Upper lobe of left lung (tissue), 6 donors: ENCODE data around the gene WBP1L. TPM values are rescaled to one million over a fixed set of nuclear protein-coding genes. Genes with fewer than 3 reads are reported as not detected.

Source experiments
- ATAC-seq, 2 donors: fragments of 200-7000 bp; cut with Tn5 transposase; one replicate each; pipeline ENCODE4 v1.9.1; 2022; ENCODE audit warnings: mild to moderate bottlenecking in 2 of 2, moderate library complexity in 2 of 2; ENCODE audit not compliant: low FRiP score in 2 of 2
- DNase-seq, 2 donors: peaks; one replicate each; pipeline ENCODE4 v3.0.0-alpha.2; 2019 to 2020
- H3K27ac ChIP-seq, 4 donors: fragments of 200-600 bp; sonication (generic); one replicate each; pipeline ENCODE4 v1.5.1; 2016 to 2019
- H3K27me3 ChIP-seq, 4 donors: fragments of 200-600 bp; sonication (generic); one replicate each; pipeline ENCODE4 v1.5.1; 2017 to 2019
- H3K36me3 ChIP-seq, 4 donors: fragments of 200-600 bp; sonication (generic); one replicate each; pipeline ENCODE4 v1.5.1; 2016 to 2019
- H3K4me1 ChIP-seq, 4 donors: fragments of 200-600 bp; sonication (generic); one replicate each; pipeline ENCODE4 v1.5.1; 2018 to 2019
- H3K4me3 ChIP-seq, 4 donors: fragments of 200-600 bp; sonication (generic); one replicate each; pipeline ENCODE4 v1.5.1; 2017 to 2019; ENCODE audit warnings: mild to moderate bottlenecking in 2 of 4, moderate library complexity in 1 of 4
- H3K9me3 ChIP-seq, 4 donors: fragments of 200-600 bp; sonication (generic); one replicate each; pipeline ENCODE4 v1.5.1; 2018 to 2019
- CTCF ChIP-seq, 6 experiments: fragments of 450-650 bp in 4 of 6; fragments of 200-600 bp in 2 of 6; sonication (generic) in 2 of 6; IDR thresholded peaks; one replicate each; pipeline ENCODE4 v1.5.1; 2016 to 2019; ENCODE audit warnings: antibody characterized with exemption in 6 of 6
- EP300 ChIP-seq, 4 donors: sonication (generic); formaldehyde crosslinking; IDR thresholded peaks; one replicate each; pipeline ENCODE4 v1.5.1; 2017; ENCODE audit warnings: antibody characterized with exemption in 4 of 4, control low read depth in 2 of 4
- POLR2AphosphoS5 ChIP-seq, 2 donors: sonication (generic); formaldehyde crosslinking; IDR thresholded peaks; one replicate each; pipeline ENCODE4 v1.5.1; 2017; ENCODE audit warnings: antibody characterized with exemption in 2 of 2
- WGBS, 2 donors: methylation state at CpG; one replicate each; pipeline ENCODE4 v1.1.5; 2017 to 2018; 5-methylcytosine and 5-hydroxymethylcytosine counted together
- total RNA-seq, 6 donors: library from RNA; depleted of rRNA in 4 of 6; stranded (reverse); fragments of >200 nt in 4 of 6; gene quantifications; one replicate each; pipeline versions ENCODE4 v1.1.0 to v1.2.1, GENCODE V29; 2016 to 2021
- donor health status: DM: no; HTN: no; CAD: no; lungs with moderate emphysema.
- donor health status: DM: no; HTN: yes; CAD: no; lungs with severe emphysema.

Gene WBP1L
- total RNA-seq, 6 donors from 2014 or later = 41.7 to 76.6 (median 54.7) TPM

- no peak for DNase-seq
- no peak for ATAC-seq
- Histone ChIP-seq H3K27ac (peak overlapping the region in 1 of 4 donors; percentile 58), H3K4me3 (peak overlapping the region in 3 of 4 donors; percentile 76 to 93 (median 83)), H3K9me3 (no peaks in the 10 kb centered on the region), H3K36me3 (no peaks in the 10 kb centered on the region), H3K4me1 (peaks cover 27 to 43% (median 34%) of the 10 kb centered on the region in 4 donors), H3K27me3 (no peaks in the 10 kb centered on the region)
- WGBS, 2 donors = 32 to 42% methylated on average over 7 of the region's 7 CpGs
- no peak for TF ChIP-seq POLR2AphosphoS5 (IDR thresholded peaks at IDR 0.05)
- no peak for TF ChIP-seq CTCF (IDR thresholded peaks at IDR 0.05)
- TF ChIP-seq EP300 (IDR thresholded peaks at IDR 0.05) = no peak
Measured at GRCh38 chr10:102743078-102743587, 615 bp upstream of the WBP1L start.

GRCh38 chr10:102744374-102745051, 765 bp downstream of the WBP1L start:
- Histone ChIP-seq H3K4me3 (peak overlapping the region; percentile 50 to 93 (median 80)), H3K36me3 (no peaks in the 10 kb centered on the region), H3K4me1 (peaks cover 16 to 29% (median 25%) of the 10 kb centered on the region in 4 donors), H3K27ac (peak overlapping the region; percentile 89 to 95 (median 90)), H3K9me3 (no peaks in the 10 kb centered on the region), H3K27me3 (no peaks in the 10 kb centered on the region)
- DNase-seq (peak in 1 of 2 donors; percentile 57), ATAC-seq (peak; percentile 27 to 41)
- peak in 1 of 2 donors; percentile 19 for TF ChIP-seq POLR2AphosphoS5 (IDR thresholded peaks at IDR 0.05)
- TF ChIP-seq CTCF (IDR thresholded peaks at IDR 0.05) = no peak
- WGBS, 2 donors = 5 to 8% methylated on average over 8 to 9 of the region's 9 CpGs

DNA sequence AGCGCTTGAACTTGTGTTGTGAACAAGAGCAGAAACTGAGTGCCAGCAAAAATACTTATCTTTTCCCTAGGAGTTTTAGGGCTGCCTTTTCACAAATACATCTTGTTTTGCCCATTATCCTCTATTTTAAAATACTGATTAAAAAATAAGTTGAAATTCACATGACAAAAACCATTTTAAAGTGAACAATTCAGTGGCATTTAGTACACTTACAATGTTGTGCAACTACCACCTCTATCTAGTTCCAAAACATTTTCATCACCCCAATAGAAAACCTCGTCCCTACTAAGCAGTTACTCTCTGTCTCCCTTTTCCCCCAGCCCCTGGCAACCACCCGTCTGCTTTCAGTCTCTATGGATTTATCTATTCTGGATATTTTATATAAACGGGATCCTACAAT, 1.4 kb downstream of the WBP1L start:
- peak overlapping the region; percentile 89 to 95 (median 90) for H3K27ac ChIP-seq
- 56 to 61% methylated on average over 4 of the region's 4 CpGs for WGBS, 2 donors

DNA sequence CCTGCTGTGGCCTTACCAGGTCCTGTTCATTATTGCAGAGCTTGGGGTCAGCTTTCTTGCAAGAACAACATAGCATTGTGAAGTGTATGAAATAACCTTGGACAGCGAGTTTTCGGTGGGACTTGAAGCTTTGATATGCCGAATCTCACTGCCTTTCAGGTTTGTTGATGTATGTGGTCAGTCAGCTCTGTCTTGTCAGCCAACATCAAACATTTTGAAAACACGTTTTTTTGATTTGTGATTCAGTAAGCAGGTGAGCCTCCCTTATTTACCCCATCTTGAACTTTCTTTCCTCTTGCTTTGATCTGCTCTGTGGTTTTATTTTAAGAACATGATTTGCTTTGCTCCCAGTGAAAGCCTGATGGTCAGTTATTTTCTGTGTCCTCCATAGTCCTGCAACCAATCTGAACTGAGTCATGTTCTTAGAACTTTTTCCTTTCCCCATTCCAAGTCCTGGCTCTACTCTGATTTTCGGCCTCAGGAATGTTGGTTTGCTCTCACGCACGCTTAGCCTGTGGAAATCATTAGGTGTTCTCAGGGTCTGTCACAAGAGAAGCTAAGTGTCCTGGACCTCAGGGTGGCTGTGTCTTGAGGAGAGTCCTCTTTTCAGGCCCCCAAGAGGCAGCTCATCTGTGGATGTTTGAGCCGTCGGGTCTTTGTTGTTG, 8.7 kb downstream of the WBP1L start:
- Histone ChIP-seq H3K9me3 (no peaks in the 10 kb centered on the region), H3K4me1 (peaks cover 14 to 32% (median 21%) of the 10 kb centered on the region in 4 donors), H3K4me3 (no peak overlapping the region), H3K36me3 (no peaks in the 10 kb centered on the region), H3K27ac (peak overlapping the region; percentile 69 to 74 (median 71)), H3K27me3 (no peaks in the 10 kb centered on the region)
- WGBS, 2 donors = 78% methylated on average over 9 of the region's 9 CpGs
- ATAC-seq (peak; percentile 41 to 85), DNase-seq (no peak)
- TF ChIP-seq POLR2AphosphoS5 (IDR thresholded peaks at IDR 0.05) = no peak
- TF ChIP-seq EP300 (IDR thresholded peaks at IDR 0.05) = peak in 1 of 4 donors; percentile 10

More for the DNA sequence above, 1.4 kb downstream of the WBP1L start:
- no peak for DNase-seq
- no peaks in the 10 kb centered on the region for H3K27me3 ChIP-seq
- no peaks in the 10 kb centered on the region for H3K9me3 ChIP-seq
- no peaks in the 10 kb centered on the region for H3K36me3 ChIP-seq
- peaks cover 16 to 27% (median 23%) of the 10 kb centered on the region in 4 donors for H3K4me1 ChIP-seq
- TF ChIP-seq EP300 (IDR thresholded peaks at IDR 0.05) (no peak), POLR2AphosphoS5 (IDR thresholded peaks at IDR 0.05) (peak in 1 of 2 donors; percentile 4)
- no peak for ATAC-seq
- peak overlapping the region in 3 of 4 donors; percentile 76 to 93 (median 83) for H3K4me3 ChIP-seq

DNA sequence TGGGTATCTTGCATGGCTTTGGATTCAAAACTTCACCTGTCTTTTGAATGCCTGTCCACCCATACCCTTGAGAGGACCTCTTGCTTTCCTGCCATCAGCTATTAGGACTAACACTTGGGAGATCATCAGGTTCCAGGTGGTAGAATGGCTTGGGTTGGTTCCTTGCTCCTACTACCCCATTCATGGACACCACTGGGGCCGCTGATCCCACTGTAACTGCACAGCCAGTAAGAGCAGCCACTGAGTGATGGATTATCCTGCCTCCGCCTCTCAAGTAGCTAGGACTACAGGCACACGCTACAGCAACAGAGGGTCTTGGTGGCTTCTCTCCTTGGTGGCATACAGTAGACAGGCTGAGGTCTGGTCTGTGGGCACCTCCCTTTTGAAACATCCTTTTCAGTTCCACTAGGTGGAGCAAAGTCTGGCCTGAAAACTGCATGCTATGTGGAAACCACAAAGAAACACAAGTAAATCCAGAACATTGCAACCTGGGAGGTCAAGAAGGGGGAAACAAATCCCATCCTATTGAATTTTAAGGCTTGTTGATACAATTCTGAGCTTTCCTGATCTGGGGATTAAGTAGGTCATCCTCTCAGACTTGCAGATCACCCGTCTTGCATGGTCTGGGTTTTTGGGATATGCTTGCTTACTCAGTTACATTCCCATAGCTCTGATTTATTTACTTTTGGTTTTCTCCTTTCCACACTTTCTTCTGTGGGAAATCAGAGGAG, 9.4 kb downstream of the WBP1L start:
- peak; percentile 60 to 86 for ATAC-seq
- no peak for TF ChIP-seq POLR2AphosphoS5 (IDR thresholded peaks at IDR 0.05)
- TF ChIP-seq EP300 (IDR thresholded peaks at IDR 0.05) = no peak
- peak; percentile 29 to 72 (median 54) for TF ChIP-seq CTCF (IDR thresholded peaks at IDR 0.05)
- Histone ChIP-seq H3K9me3 (no peaks in the 10 kb centered on the region), H3K27ac (peak overlapping the region; percentile 69 to 74 (median 71)), H3K4me1 (peaks cover 14 to 33% (median 21%) of the 10 kb centered on the region in 4 donors), H3K36me3 (no peaks in the 10 kb centered on the region), H3K27me3 (no peaks in the 10 kb centered on the region), H3K4me3 (no peak overlapping the region)
- peak in 1 of 2 donors; percentile 37 for DNase-seq
- WGBS, 2 donors = 77 to 87% methylated on average over 3 to 4 of the region's 4 CpGs
